Activated CD4-positive, alpha-beta T cell treated with anti-CD3 and anti-CD28 coated beads, Interleukin-2, amount 50 U/mL, for 24 hours (primary cell): ENCODE measurements around the gene KCNJ1.

Experiments
- DNase-seq, 2 donors: peaks; one replicate each; pipeline ENCODE4 v3.0.0-alpha.2; 2020; ENCODE audit warnings: low read depth in 1 of 2, low spot score in 1 of 2

KCNJ1 gene

GRCh38 chr11:128882451-128882850 is 15.4 kb upstream of the KCNJ1 start:
- DNase-seq, result no peak

- no peak for DNase-seq
Observed at GRCh38 chr11:128881221-128881620, 14.1 kb upstream of the KCNJ1 start.

GRCh38 chr11:128879817-128880216 is 12.7 kb upstream of the KCNJ1 start:
- DNase-seq, result no peak

GRCh38 chr11:128878455-128878854 is 11.4 kb upstream of the KCNJ1 start:
- DNase-seq, result no peak

- DNase-seq, result no peak
Observed at GRCh38 chr11:128877726-128878125, 10.6 kb upstream of the KCNJ1 start.

GRCh38 chr11:128876133-128876650 is 9.1 kb upstream of the KCNJ1 start:
- no peak for DNase-seq

- no peak for DNase-seq
Observed at GRCh38 chr11:128874427-128874826, 7.3 kb upstream of the KCNJ1 start.

- DNase-seq, result no peak
Observed at GRCh38 chr11:128872594-128872993, 5.5 kb upstream of the KCNJ1 start.

GRCh38 chr11:128872094-128872493 is 5.0 kb upstream of the KCNJ1 start:
- DNase-seq, result no peak

- DNase-seq, result no peak
Observed at GRCh38 chr11:128871168-128871610, 4.1 kb upstream of the KCNJ1 start.

GRCh38 chr11:128868841-128869671 is 2.0 kb upstream of the KCNJ1 start:
- DNase-seq, result no peak

GRCh38 chr11:128865490-128865889 is 1.6 kb downstream of the KCNJ1 start:
- no peak for DNase-seq

GRCh38 chr11:128862908-128863660 is 4.0 kb downstream of the KCNJ1 start:
- no peak for DNase-seq

- no peak for DNase-seq
Observed at GRCh38 chr11:128862406-128862805, 4.7 kb downstream of the KCNJ1 start.

GRCh38 chr11:128860571-128861361 is 6.3 kb downstream of the KCNJ1 start:
- no peak for DNase-seq

- peak; percentile 52 to 61 for DNase-seq
Observed at GRCh38 chr11:128859563-128860441, 7.3 kb downstream of the KCNJ1 start.

GRCh38 chr11:128857341-128857740 is 9.8 kb downstream of the KCNJ1 start:
- no peak for DNase-seq

GRCh38 chr11:128856241-128856640 is 10.9 kb downstream of the KCNJ1 start:
- DNase-seq, result no peak

- no peak for DNase-seq
Observed at GRCh38 chr11:128854841-128855240, 12.3 kb downstream of the KCNJ1 start.

- no peak for DNase-seq
Observed at GRCh38 chr11:128853559-128853958, 13.5 kb downstream of the KCNJ1 start.
